ENCODE measurements around the gene CACNA1C.

The CACNA1C gene

GRCh38 chr12:2638273-2639019 is 585.7 kb downstream of the CACNA1C start:
- H3K27ac ChIP-seq = no peak overlapping the region
- TF ChIP-seq ZFX (IDR thresholded peaks at IDR 0.05) (no peak), CTCF (conservative IDR thresholded peaks at IDR 0.05) (no peak)

GRCh38 chr12:2639020-2639298 is 586.2 kb downstream of the CACNA1C start:
- H3K27ac ChIP-seq = no peak overlapping the region

GRCh38 chr12:2640281-2640680 is 587.5 kb downstream of the CACNA1C start:
- no peak overlapping the region for H3K27ac ChIP-seq
- TF ChIP-seq CTCF (conservative IDR thresholded peaks at IDR 0.05) (no peak), ZFX (IDR thresholded peaks at IDR 0.05) (no peak)

More at GRCh38 chr12:2639020-2639298, 586.2 kb downstream of the CACNA1C start:
- TF ChIP-seq ZFX (IDR thresholded peaks at IDR 0.05) (no peak), CTCF (conservative IDR thresholded peaks at IDR 0.05) (no peak)

- no peak overlapping the region for H3K27ac ChIP-seq
- no peak for TF ChIP-seq CTCF (conservative IDR thresholded peaks at IDR 0.05)
- TF ChIP-seq ZFX (IDR thresholded peaks at IDR 0.05) = no peak
Measured at GRCh38 chr12:2640709-2641108, 587.9 kb downstream of the CACNA1C start.

GRCh38 chr12:2641207-2641606 is 588.4 kb downstream of the CACNA1C start:
- H3K27ac ChIP-seq = no peak overlapping the region
- TF ChIP-seq ZFX (IDR thresholded peaks at IDR 0.05) (no peak), CTCF (conservative IDR thresholded peaks at IDR 0.05) (no peak; the same call in 1 of the 2 replicates)

- no peak for TF ChIP-seq CTCF (conservative IDR thresholded peaks at IDR 0.05)
- no peak for TF ChIP-seq ZFX (IDR thresholded peaks at IDR 0.05)
- no peak overlapping the region for H3K27ac ChIP-seq
Measured at GRCh38 chr12:2641761-2642160, 589.0 kb downstream of the CACNA1C start.

GRCh38 chr12:2642176-2642892 is 589.5 kb downstream of the CACNA1C start:
- TF ChIP-seq CTCF (conservative IDR thresholded peaks at IDR 0.05) = no peak
- no peak for TF ChIP-seq ZFX (IDR thresholded peaks at IDR 0.05)
- no peak overlapping the region for H3K27ac ChIP-seq

Data from C4-2B (cell line).